ENCODE data around the gene SYDE2.
"Not testable (repeated sequence)": the region's sequence is repeated elsewhere in the genome, so short reads cannot be mapped to it uniquely, and the experiment has no call there.

Gene SYDE2, protein sequence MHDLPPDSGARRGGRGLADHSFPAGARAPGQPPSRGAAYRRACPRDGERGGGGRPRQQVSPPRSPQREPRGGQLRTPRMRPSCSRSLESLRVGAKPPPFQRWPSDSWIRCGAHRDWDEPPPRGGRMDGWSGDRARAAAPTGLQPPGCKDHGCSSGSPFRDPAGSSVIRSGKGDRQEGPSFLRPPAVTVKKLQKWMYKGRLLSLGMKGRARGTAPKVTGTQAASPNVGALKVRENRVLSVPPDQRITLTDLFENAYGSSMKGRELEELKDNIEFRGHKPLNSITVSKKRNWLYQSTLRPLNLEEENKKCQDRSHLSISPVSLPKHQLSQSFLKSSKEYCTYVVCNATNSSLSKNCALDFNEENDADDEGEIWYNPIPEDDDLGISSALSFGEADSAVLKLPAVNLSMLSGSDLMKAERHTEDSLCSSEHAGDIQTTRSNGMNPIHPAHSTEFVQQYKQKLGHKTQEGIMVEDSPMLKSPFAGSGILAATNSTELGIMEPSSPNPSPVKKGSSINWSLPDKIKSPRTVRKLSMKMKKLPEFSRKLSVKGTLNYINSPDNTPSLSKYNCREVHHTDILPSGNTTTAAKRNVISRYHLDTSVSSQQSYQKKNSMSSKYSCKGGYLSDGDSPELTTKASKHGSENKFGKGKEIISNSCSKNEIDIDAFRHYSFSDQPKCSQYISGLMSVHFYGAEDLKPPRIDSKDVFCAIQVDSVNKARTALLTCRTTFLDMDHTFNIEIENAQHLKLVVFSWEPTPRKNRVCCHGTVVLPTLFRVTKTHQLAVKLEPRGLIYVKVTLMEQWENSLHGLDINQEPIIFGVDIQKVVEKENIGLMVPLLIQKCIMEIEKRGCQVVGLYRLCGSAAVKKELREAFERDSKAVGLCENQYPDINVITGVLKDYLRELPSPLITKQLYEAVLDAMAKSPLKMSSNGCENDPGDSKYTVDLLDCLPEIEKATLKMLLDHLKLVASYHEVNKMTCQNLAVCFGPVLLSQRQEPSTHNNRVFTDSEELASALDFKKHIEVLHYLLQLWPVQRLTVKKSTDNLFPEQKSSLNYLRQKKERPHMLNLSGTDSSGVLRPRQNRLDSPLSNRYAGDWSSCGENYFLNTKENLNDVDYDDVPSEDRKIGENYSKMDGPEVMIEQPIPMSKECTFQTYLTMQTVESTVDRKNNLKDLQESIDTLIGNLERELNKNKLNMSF

DNA sequence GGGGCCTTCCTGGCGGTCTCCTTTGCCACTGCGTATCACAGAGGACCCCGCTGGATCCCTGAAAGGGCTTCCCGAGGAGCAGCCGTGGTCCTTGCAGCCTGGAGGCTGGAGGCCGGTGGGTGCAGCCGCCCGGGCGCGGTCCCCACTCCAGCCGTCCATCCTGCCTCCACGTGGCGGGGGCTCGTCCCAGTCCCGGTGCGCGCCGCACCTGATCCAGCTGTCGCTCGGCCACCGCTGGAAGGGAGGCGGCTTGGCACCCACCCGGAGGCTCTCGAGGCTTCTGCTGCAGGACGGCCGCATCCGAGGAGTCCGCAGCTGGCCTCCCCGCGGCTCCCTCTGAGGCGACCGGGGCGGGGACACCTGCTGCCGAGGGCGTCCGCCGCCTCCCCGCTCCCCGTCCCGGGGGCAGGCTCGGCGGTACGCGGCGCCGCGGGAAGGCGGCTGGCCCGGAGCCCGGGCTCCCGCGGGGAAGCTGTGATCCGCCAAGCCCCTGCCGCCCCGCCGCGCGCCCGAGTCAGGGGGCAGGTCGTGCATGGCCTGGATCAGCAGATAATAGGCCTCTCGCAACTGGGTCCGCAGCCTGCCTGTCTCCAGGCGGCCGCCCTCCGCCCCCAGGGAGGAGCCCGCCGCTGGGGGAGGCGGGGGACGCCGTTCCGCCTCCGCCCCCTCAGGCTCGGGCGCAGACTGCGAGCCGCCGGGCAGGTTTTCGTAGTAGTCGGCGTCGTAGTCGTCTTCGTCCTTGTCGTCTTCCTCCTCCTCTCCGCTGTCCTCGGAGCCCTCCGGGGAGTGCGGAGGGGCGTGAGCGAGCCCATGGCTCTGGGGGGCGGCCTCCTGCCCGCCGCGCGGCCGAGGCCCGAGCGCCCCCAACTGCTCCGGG, at the start of gene SYDE2:
TSS of gene SYDE2 (minus strand) at position 554 of the 877 bp plus-strand sequence. CDS start at position 534, 20 bp downstream.
- no peak for TF ChIP-seq JUND (IDR thresholded peaks at IDR 0.05; ENCODE audit: low read depth)
- in situ Hi-C loops (cut with HindIII; ENCODE audit: low pct_unique_long_range_greater_than_20kb, low sequenced_read_pairs) = no loop called here
- DNase-seq (ENCODE audit: low read depth in 1 of 2, low spot score in 1 of 2) = peak; percentile 70 to 86

DNA sequence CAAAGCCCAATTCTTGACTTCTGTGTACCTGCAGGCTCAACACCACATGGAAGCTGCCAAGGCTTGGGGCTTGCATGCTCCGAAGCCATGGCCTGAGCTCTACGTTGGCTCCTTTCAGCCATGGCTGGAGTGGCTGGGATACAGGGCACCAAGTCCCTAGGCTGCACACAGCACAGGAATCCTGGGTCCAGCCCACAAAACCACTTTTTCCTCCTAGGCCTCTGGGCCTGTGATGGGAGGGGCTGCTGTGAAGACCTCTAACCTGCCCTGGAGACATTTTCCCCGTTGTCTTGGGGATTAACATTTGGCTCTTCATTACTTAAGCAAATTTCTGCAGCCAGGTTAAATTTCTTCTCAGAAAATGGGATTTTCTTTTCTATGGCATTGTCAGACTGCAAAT, 48.2 kb upstream of the SYDE2 start:
- DNase-seq (ENCODE audit: low read depth in 1 of 2, low spot score in 1 of 2); in situ Hi-C loops (cut with HindIII; ENCODE audit: low pct_unique_long_range_greater_than_20kb, low sequenced_read_pairs): not testable (repeated sequence)

DNA sequence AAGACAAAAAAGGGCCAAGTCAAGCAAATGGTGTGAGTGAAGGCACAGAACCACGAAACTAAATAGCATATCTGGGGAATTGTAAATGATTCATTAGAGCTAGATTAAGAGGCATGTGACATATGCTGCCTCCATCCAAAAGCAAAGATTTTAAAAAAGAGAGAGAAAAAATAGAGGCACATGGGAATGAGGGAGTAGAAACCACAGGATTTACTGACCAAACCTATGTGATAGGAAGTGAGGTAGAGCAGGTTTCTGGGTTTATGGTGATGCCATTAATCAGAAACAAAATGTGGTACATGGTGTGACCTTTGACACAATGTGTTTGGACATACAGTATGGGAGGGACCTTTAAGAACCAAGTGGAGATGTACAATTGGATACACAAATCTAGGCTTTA, 45.1 kb upstream of the SYDE2 start:
- no peak for TF ChIP-seq JUND (IDR thresholded peaks at IDR 0.05; ENCODE audit: low read depth)
- in situ Hi-C loops (cut with HindIII; ENCODE audit: low pct_unique_long_range_greater_than_20kb, low sequenced_read_pairs) = no loop called here
- no peak for DNase-seq (ENCODE audit: low read depth in 1 of 2, low spot score in 1 of 2)

DNA sequence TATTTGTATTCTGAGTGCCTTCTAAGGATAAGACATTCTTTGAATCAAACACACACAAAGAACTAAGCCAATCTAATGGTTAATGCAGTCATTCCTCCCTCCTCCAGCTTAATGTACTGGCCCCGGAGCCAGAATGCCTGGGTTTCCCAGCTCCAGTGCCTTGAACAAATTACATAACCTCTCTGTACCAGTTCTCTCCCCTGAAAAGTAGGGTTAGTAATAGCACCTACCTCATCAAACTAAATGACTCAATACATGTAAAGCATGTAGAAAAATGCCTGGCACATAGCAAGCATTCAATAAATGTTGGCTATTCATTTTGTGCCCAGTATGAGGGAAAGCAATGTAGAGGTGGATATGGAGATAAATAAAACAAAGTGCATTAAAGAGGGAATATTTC, 44.6 kb upstream of the SYDE2 start:
- no peak for DNase-seq (ENCODE audit: low read depth in 1 of 2, low spot score in 1 of 2)
- in situ Hi-C loops (cut with HindIII; ENCODE audit: low pct_unique_long_range_greater_than_20kb, low sequenced_read_pairs) = no loop called here
- no peak for TF ChIP-seq JUND (IDR thresholded peaks at IDR 0.05; ENCODE audit: low read depth)

DNA sequence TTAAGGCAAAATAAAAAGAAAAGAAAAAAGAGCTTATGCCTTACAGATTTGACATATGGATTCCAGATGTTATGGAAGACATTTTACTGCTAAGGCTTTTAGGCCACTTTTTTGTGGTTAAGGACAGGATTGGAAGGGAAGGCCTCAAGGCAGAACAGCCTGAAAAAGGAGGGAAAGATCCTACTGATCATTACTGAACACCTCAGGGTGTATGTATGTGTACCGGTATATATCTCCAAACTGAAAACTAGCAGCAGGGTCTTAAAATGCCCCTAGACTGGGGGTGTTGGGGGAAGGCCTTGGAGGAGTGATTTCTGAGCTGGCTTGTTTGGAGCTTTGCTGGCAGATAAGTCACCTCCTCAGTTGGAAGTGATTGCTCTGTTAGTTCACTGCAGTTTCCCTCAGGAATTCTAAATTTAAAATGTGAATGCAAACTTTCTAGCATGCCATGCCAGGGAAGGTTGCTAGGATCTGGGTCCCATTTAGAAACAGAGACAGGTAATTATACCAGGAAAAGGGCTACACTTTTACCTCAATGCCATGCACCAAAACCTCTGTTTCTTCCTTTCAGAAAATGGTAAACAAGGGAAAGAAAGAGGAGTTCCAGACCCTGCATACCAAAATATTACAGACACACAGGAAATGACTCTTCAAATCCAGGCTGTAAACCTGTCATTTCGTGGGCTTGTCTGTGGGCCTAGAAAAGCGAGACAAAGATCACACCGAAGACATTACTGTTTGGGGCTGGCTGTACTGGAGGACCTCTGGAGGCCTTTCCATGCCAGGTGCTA, 43.6 kb upstream of the SYDE2 start:
- in situ Hi-C loops (cut with HindIII; ENCODE audit: low pct_unique_long_range_greater_than_20kb, low sequenced_read_pairs) = no loop called here
- DNase-seq (ENCODE audit: low read depth in 1 of 2, low spot score in 1 of 2) = no peak
- TF ChIP-seq JUND (IDR thresholded peaks at IDR 0.05; ENCODE audit: low read depth) = no peak

DNA sequence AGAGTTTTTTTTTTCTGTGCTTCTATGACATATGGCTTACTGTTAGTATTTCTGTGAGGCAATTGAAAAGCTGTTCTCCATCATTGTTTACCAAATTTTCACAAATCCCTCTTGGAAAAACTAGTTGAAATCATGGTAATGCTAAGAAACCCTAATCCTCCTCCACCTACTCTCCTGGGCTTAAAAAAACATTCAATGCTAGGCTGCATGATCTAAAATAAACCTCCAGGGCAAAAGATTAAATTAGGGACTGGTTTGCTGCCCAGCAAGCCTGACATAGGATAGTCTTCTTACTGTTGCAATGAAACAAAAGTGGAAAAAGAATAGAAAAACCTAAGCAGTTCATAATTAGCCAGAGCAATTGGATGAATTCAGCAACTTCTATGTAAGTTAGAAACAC, 42.6 kb upstream of the SYDE2 start:
- TF ChIP-seq JUND (IDR thresholded peaks at IDR 0.05; ENCODE audit: low read depth) = no peak
- in situ Hi-C loops (cut with HindIII; ENCODE audit: low pct_unique_long_range_greater_than_20kb, low sequenced_read_pairs) = no loop called here
- no peak for DNase-seq (ENCODE audit: low read depth in 1 of 2, low spot score in 1 of 2)

DNA sequence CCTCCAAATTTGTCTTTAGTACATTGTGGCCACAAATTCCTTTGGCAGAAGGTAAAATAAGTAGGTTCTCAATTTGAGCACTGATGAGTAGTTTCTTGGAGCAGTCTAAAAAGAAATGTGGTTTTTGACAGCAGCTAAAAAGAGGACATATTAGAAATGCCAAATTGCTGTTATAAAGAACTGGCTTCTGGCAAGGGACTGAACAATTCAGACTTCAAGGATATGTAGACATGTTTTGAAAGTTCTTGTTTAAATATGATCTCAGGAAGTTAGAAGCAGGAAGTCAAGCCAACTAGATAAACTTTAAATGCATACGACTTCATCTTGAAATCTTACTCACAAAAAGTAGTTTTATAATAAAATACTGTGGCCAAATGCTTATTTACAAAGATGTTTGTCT, 39.8 kb upstream of the SYDE2 start:
- TF ChIP-seq JUND (IDR thresholded peaks at IDR 0.05; ENCODE audit: low read depth) = no peak
- no peak for DNase-seq (ENCODE audit: low read depth in 1 of 2, low spot score in 1 of 2)
- in situ Hi-C loops (cut with HindIII; ENCODE audit: low pct_unique_long_range_greater_than_20kb, low sequenced_read_pairs) = no loop called here

DNA sequence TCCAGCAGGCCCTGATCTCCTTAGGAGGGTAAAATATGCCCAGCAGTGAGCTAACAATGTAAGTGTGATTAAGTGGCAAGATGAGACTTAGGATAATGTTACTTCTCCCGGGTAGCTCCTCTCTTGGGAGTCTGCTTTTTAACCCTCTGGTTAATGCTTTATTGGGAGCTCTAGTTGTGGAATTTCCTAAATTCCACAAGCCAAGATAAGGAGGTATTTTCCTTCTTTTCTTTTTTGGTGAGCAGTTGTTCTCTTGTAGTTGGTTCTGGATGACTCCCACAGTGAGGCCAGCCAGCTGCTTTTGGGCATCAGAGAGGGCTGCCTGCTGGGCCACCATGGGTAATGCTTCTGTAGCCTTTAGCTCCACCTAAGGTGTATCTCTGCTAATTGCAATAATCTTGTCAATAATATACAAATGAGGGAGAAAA, 39.4 kb upstream of the SYDE2 start:
- in situ Hi-C loops (cut with HindIII; ENCODE audit: low pct_unique_long_range_greater_than_20kb, low sequenced_read_pairs) = no loop called here
- DNase-seq (ENCODE audit: low read depth in 1 of 2, low spot score in 1 of 2) = peak in 1 of 2 experiments; percentile 62
- TF ChIP-seq JUND (IDR thresholded peaks at IDR 0.05; ENCODE audit: low read depth) = no peak

DNA sequence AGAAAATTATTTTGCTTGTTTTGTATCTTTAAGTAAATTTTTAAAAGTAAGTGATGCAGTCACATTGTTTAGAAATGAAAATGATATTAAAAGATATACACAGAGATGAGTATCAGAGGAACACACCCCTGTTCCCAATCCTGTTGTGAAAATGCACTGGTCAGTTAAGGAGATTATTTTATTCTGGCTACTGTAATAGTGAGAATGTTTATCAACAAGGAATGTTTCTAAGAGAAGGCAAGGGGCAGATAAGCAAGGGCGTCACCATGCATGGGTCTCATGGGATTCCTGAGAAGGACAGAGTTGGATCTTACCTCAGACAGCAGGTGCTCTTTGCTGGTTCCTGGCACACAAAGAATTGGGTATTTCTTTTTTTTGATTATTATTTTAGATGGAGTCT, 36.8 kb upstream of the SYDE2 start:
- in situ Hi-C loops (cut with HindIII; ENCODE audit: low pct_unique_long_range_greater_than_20kb, low sequenced_read_pairs) = no loop called here
- TF ChIP-seq JUND (IDR thresholded peaks at IDR 0.05; ENCODE audit: low read depth) = no peak
- no peak for DNase-seq (ENCODE audit: low read depth in 1 of 2, low spot score in 1 of 2)

DNA sequence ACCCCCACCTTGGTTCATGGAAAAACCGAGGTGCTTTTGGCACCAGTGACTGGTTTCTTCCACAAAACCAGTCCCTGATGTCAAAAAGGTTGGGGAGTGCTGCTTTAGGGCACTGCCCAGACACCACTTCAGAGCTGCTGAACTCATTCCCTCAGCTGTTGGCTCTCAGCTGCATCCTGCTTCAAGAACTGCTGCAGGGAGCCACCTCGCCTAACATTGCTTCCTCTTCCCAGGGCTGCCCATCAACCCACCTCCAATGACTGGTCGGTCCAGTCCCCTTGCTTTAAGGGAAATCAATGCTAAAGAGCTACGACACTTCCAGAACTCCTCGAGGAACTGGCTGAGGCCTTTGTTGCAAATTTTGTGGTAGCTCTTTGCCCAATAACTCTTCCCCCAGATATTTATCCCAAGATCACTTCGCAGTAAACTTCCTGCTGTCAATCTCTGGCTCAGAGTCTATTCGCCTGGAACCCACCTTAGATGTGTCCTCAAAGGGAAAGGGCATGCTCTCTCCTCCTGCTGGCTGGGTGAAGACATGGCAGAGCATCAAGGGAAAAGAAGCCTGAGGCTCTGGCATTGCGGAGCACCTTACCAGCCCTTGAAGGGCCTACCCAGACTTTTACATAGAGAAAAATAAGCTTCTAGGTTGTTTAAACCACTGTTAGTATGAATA, 29.6 kb upstream of the SYDE2 start:
- TF ChIP-seq JUND (IDR thresholded peaks at IDR 0.05; ENCODE audit: low read depth) = no peak
- peak in 1 of 2 experiments; percentile 27 for DNase-seq (ENCODE audit: low read depth in 1 of 2, low spot score in 1 of 2)
- in situ Hi-C loops (cut with HindIII; ENCODE audit: low pct_unique_long_range_greater_than_20kb, low sequenced_read_pairs) = no loop called here

All from T47D (cell line).